AG08396 (cell line): ENCODE results near the gene SHISA7.
"Not testable (repeated sequence)": the region's sequence is repeated elsewhere in the genome, so short reads cannot be mapped to it uniquely, and the experiment has no call there.

Experiments
- DNase-seq: peaks from one replicate; pipeline ENCODE4 v3.0.0; 2012; ENCODE audit warnings: low spot score, mixed read lengths

The SHISA7 gene

DNA sequence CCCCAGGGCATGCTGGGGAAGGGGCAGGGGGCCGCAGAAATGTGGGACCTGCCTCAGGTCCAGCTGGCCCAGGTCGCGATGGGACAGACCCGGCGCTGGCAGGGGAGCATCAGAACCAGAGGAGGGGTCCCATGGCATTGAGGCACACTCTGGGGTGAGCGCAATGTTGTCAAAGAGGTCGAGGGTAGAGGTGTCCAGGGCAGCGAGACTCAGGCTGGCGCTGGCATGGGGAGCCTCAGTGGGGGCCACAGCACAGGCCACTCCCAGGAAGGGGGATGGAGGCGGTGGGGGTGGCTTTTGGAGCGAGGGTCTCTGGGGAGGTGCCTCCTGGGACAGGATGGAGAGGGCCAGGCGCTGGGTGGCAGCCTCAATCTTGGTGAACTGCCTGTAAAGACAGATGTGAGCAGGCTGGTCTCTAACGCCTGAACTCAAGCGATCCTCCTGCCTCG, 20.5 kb upstream of the SHISA7 start:
- no peak for DNase-seq

DNA sequence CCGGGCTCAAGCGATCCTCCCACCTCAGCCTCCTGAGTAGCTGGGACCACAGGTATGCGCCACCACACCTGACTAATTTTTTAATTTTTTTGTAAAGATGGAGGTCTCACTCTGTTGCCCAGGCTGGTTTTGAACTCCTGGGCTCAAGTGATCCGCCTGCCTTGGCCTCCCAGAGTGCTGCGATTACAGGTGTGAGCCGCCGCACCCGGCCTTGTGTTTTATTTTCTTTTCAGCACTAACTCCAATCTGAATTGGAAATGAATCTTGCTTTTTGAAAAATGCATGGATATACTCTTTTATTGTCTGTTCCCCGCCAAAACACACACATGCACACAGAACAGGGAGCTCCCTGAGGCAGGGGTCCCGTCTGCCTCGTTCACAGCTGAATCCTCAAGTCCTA, 19.6 kb upstream of the SHISA7 start:
- DNase-seq: no peak

GRCh38 chr19:55461974-55462626, 19.0 kb upstream of the SHISA7 start:
- no peak for DNase-seq

DNA sequence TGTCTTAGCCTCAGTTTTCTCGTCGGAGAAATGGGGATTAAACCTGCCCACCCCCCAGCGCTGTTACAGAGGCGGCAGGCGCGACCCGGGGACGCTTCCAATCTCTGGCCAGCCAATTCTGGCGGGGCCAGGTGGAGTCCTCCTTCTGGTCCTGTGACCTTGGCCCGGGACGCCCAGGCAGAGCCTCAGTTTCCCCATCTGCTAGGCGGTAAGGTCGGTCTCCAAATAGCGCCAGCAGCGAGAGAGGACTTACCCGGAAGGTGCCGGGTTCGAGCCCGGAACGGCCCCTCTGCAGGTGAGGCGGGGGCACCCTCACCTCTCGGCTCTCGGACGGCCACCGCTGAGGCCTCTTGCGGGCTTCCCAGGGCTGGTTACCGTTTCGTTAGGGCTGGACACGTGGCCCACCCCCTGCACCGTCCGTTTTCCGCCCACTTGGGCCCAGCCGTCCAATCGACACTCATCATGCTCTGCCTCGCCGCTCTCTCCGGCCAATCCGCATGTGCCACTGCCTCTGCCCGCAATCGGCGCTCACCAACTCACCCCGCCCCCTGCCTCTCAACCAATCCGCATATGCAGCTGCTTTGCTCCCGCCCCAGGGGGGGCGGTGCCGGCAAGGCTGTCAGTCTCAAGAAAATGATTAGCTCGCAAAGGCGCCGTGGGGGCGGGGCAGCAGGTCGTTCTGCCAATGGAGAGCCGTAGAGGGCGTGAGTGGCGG, 18.3 kb upstream of the SHISA7 start, which contains the start of gene ISOC2:
ISOC2 (minus strand) TSS at position 384 of the 715 bp plus-strand sequence. CDS start 5,156 bp downstream, outside the sequence.
- peak; percentile 99 for DNase-seq

GRCh38 chr19:55460670-55461258, 17.7 kb upstream of the SHISA7 start:
- DNase-seq: peak; percentile 90

DNA sequence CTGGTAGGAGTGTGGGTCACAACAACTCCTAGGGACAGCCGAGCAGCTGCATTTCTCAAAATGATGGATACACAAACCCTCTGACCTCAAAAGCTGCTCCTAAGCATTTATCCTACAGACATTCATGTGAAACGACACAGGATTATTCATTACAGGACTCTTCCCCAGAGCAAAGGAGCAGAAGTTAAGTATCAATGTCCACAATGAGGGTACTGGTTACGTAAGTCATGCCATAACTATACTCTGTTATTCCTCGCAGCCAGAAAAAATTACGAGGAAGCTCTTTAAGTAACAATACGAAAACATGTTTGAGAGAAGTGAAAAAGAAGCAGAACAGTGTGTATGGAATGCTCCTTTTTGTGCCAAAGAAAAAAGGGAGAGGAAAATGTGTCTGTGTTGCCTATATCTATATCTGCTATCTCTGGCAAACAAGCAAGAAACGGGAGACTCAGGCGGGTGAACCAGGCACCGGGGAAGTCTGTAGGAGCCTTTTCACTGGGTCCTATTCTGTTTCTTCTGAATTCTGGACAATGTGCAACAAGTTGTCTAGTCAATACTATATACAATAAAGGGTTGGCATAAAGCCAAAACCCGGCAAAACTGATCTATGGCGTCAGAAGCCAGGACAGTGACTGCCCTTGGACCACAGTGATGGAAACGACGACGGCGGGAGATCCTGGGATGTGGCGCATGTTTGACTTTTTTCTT, 17.0 kb upstream of the SHISA7 start:
- no peak for DNase-seq

GRCh38 chr19:55459551-55459949, 16.4 kb upstream of the SHISA7 start:
- DNase-seq: no peak

GRCh38 chr19:55457683-55458457, 14.8 kb upstream of the SHISA7 start:
- DNase-seq: no peak

DNA sequence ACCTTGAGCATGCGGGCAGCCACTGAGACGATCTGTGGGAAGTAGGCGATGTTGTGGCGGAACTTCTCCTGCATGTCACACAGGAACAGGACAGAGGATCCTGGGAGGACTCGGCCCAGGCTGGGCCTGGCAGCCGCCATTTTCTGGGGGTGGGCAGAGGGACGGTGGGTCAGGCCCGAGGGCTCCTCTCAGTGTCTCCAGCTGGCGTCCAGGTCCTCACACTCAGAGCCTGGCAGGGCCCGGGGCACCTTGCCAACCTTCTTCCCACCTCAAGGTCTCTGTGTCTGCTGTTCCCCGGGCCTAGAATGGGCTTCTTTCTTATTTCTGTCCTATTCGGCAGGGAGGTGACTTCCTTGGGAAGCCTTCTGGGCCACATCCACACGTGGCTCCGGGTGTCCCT, 13.2 kb upstream of the SHISA7 start:
- no peak for DNase-seq

DNA sequence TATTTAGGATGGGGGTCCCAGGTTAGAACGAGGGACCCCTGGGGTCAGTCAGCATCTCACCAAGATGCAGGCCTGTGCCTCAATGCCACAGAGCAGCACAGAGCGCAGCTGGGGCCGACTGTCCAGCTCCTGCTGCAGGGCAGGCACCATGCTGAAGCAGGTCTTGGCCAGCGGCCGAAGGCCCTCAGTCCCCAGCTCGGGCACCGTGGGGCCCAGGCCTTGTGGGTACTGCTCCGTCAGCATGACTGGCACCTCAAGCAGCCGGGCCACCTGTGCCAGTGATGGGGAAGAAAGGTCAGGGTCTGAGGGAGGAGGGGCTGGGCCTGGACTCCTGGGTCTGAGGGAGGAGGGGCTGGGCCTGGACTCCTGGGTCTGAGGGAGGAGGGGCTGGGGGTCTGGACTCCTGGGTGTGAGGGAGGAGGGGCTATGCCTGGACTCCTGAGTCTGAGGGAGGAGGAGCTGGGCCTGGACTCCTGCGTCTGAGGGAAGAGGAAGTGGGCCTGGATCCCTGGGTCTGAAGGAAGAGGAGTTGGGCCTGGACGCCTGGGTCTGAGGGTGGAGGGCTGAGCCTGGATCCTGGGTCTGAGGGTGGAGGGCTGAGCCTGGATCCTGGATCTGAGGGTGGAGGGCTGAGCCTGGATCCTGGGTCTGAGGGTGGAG, 12.6 kb upstream of the SHISA7 start:
- DNase-seq: no peak

DNA sequence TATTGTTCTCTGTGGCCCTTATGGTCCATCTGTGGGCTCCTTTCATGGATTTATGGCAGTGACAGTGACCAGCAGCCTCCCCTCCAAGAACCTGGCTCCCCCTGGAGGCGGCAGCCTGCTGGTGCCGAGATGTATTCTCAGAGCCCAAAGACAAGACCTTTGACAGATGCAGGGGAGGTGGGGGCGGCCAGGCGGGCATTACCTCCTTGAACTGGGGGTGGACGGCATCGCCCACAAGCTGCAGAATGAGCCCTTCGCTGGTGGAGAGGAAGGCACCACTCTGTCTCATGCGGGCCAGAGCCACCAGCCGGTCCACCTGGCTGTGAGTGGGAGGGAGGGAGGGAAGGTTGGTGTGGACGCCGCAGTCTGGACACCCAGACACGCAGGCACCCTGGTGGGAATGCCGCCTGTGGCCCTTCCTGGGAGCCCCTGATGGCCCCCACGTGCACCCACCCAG, 11.7 kb upstream of the SHISA7 start:
- DNase-seq: peak; percentile 80

GRCh38 chr19:55453511-55454260, 10.6 kb upstream of the SHISA7 start:
- no peak for DNase-seq

DNA sequence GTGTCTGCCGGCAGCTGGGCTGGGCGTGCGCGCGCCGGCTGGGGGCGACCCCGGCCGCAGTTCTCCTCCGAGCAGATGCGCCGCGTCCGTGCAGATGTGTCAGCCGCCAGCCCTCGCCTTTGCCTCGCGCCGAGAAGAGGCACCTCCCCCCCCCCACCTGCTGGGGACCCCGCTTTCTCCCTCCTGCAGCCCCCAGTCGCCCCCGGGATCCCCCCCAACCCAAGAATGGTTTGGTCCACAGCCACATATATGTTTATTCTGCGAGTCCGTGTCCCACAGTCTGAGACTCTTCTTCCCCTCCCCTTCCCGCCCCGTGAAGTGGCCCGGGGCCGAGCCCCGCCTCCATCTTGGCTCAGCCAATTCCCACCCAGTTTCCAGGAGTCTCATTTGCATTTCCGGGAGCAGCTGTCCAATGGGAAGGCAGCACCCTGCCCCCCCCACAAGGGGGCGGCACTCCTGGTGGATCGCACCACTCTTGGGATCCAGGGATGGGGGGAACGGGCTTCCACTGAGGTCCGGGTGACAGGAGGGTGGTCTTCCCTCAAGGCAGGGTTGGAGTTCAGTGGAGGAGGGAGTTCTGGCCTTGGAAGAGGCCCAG, 9.7 kb upstream of the SHISA7 start:
- DNase-seq: peak; percentile 89

- DNase-seq: no peak
Observed at GRCh38 chr19:55451965-55452748, 9.1 kb upstream of the SHISA7 start.

GRCh38 chr19:55451163-55451964, 8.3 kb upstream of the SHISA7 start:
- peak; percentile 53 for DNase-seq

DNA sequence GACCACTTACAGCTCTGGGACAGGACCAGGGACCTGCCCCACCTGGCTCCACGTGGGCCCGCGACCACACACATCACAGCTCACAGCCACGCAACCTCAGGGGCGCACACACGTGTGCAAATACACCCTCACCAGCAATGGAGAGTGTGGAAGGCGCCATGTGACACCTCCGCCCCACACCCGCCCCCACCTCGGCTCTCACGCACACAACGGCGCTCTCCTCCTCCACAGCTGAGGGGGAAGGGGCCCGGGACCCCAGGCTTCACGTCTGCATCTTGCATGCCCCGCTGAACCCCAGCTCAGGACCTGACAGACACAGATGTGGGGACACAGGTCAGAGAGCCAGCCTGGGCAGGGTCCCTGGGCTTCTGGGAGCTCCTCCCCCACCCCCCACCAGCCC, 6.4 kb upstream of the SHISA7 start:
- no peak for DNase-seq

DNA sequence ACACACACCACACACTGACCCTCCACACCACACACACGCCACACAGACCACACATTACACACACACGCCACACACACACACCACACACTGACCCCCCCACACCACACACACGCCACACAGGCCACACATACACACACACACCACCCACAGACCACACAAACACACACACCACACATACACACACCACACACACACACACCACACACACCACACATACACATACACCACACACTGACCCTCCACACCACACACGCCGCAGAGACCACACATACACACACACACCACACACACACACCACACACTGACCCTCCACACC, 5.0 kb upstream of the SHISA7 start:
- DNase-seq: not testable (repeated sequence)

DNA sequence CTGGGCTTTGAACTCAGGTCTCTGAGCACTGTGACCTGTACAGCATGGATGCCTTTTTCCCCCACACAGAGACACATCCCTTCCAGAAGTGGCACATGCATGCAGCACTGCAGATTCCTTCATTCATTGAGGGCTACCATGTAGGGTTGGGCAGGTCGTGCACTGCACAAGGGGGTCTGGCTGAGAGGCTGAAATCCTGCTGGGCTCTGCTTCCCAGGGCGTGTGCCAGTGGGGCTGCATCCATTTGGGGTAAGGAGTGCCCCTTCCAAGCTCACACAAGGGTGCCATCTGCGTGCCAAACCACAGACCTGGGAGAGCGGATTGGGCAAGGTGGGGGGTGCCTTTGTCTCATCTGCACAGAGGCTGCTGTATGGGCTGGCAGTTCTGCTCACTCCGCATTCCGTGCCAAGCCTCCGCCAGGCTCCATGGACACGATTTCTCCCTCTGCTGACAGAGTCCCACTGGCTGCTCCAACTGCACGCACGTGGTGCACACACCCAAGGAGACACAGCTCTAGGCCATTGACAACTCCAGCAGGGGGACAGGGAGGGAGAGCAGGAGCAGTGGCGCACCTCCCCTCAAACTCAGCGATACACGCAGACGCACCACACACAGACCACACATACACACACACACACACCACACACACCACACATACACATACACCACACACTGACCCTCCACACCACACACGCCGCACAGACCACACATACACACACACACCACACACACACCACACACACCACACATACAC, 4.5 kb upstream of the SHISA7 start:
- peak; percentile 64 for DNase-seq
